Cardiac septum (tissue), 1 donor: ENCODE data around the gene APOBEC3C. TPM values are rescaled to one million over a fixed set of nuclear protein-coding genes. Genes with fewer than 3 reads are reported as not detected.
"Not testable (repeated sequence)": the region's sequence is repeated elsewhere in the genome, so short reads cannot be mapped to it uniquely, and the experiment has no call there.

ENCODE experiments used
- DNase-seq: peaks from one replicate; pipeline ENCODE4 v3.0.0-alpha.2; 2020; ENCODE audit warnings: low spot score
- intact Hi-C: fragments of 100-400 bp; cut with DNase I; formaldehyde crosslinking; loops from one replicate; pipeline ENCODE4 v1.14.0; 2022
- total RNA-seq: library from RNA; stranded (reverse); fragmentation: NEBNext Ultra II Directional; extraction: Animal tissue kit (Norgen Biotek cat#: 25700); gene quantifications from one replicate; pipeline ENCODE4 v1.2.1, GENCODE V29; 2021
- donor health status: DM: no; HTN: no; CAD: no.

The APOBEC3C gene
- total RNA-seq, 1 donor from 2014 or later = 22.1 TPM

- no peak for DNase-seq
- intact Hi-C loops = no loop called here
These were observed 32.8 kb upstream of the APOBEC3C start for GRCh38 chr22:38981005-38981991.

- peak; percentile 90 for DNase-seq
- intact Hi-C loops = no loop called here
These were observed 31.8 kb upstream of the APOBEC3C start, which contains the start of gene APOBEC3B for GRCh38 chr22:38981992-38982927. APOBEC3B (plus strand) TSS chr22:38982347; CDS start chr22:38982454, 107 bp downstream.

GRCh38 chr22:38984224-38984623 lies 29.8 kb upstream of the APOBEC3C start:
- DNase-seq = no peak
- intact Hi-C loops = no loop called here

- DNase-seq, intact Hi-C loops: not testable (repeated sequence)
These were observed 29.0 kb upstream of the APOBEC3C start for GRCh38 chr22:38984784-38985757.

GRCh38 chr22:38986629-38987028 lies 27.4 kb upstream of the APOBEC3C start:
- no peak for DNase-seq
- intact Hi-C loops = no loop called here

- no peak for DNase-seq
- intact Hi-C loops = no loop called here
These were observed 26.7 kb upstream of the APOBEC3C start for GRCh38 chr22:38987171-38987895.

- no peak for DNase-seq
These were observed 24.6 kb upstream of the APOBEC3C start for GRCh38 chr22:38989466-38989865.

GRCh38 chr22:38992871-38993371 lies 21.1 kb upstream of the APOBEC3C start:
- intact Hi-C loops = not testable (repeated sequence)

More at GRCh38 chr22:38989466-38989865, 24.6 kb upstream of the APOBEC3C start:
- intact Hi-C loops = no loop called here

GRCh38 chr22:38996105-38996504 lies 18.0 kb upstream of the APOBEC3C start:
- no peak for DNase-seq
- intact Hi-C loops = no loop called here

More at GRCh38 chr22:38992871-38993371, 21.1 kb upstream of the APOBEC3C start:
- DNase-seq = not testable (repeated sequence)

- no peak for DNase-seq
- intact Hi-C loops = no loop called here
These were observed 16.5 kb upstream of the APOBEC3C start for GRCh38 chr22:38997518-38997917.

GRCh38 chr22:39003165-39003638 lies 10.9 kb upstream of the APOBEC3C start:
- peak; percentile 84 for DNase-seq
- intact Hi-C loops = loop anchor here (2.0 to 5.0 kb wide), 2 partner anchors 132 to 236 kb away; no protein-coding TSS in a partner anchor

- no peak for DNase-seq
- intact Hi-C loops = loop anchor here (2.0 kb wide), 1 partner anchor 116 kb away; no protein-coding TSS in a partner anchor
These were observed 6.9 kb upstream of the APOBEC3C start for GRCh38 chr22:39007177-39007576.

- intact Hi-C loops, DNase-seq: not testable (repeated sequence)
These were observed 5.7 kb upstream of the APOBEC3C start for GRCh38 chr22:39008271-39008850.

GRCh38 chr22:39010946-39011345 lies 3.1 kb upstream of the APOBEC3C start:
- intact Hi-C loops = loop anchor here (10.0 kb wide), 1 partner anchor 304 kb away; the partner anchor contains the start of gene RPL3
- DNase-seq = no peak

- intact Hi-C loops = loop anchor here (10.0 kb wide), 1 partner anchor 302 kb away; the partner anchor contains the start of gene RPL3
- no peak for DNase-seq
These were observed 1.2 kb upstream of the APOBEC3C start for GRCh38 chr22:39012533-39013511.

- not testable (repeated sequence) for DNase-seq
- intact Hi-C loops = loop anchor here (10.0 kb wide), 1 partner anchor 301 kb away; the partner anchor contains the start of gene RPL3
These were observed 506 bp upstream of the APOBEC3C start for GRCh38 chr22:39013561-39013941.
